ENCODE results near the gene FLT3. TPM values are rescaled to one million over a fixed set of nuclear protein-coding genes. Genes with fewer than 3 reads are reported as not detected.

Gene FLT3
- total and polyA plus RNA-seq, 2 of the 13 experiments (the other 11 are each of a cell fraction or from before 2014, with no cell fraction given), result not detected

GRCh38 chr13:28138756-28139470 lies 38.5 kb upstream of the FLT3 start (continued):
- TF ChIP-seq SP4 (CRISPR knock-in tag; IDR thresholded peaks at IDR 0.05) (no peak), TAF15 (IDR thresholded peaks at IDR 0.05; ENCODE audit: low read depth, low read length, poor library complexity, severe bottlenecking) (no peak), ZNF205 (CRISPR knock-in tag; IDR thresholded peaks at IDR 0.05) (no peak), GATAD1 (CRISPR knock-in tag; IDR thresholded peaks at IDR 0.05) (no peak), KMT2A (CRISPR knock-in tag; IDR thresholded peaks at IDR 0.05) (no peak), MIXL1 (CRISPR knock-in tag; IDR thresholded peaks at IDR 0.05) (no peak), CHD2 (IDR thresholded peaks at IDR 0.05; ENCODE audit: low read depth, low read length) (peak; percentile 64), KDM6A (CRISPR knock-in tag; IDR thresholded peaks at IDR 0.05; ENCODE audit: low read depth) (no peak), NFATC3 (CRISPR knock-in tag; IDR thresholded peaks at IDR 0.05) (no peak), ZNF547 (CRISPR knock-in tag; IDR thresholded peaks at IDR 0.05) (no peak; the same call in 1 of the 2 replicates), ZSCAN20 (CRISPR knock-in tag; IDR thresholded peaks at IDR 0.05; ENCODE audit: borderline replicate concordance) (no peak), CEBPB (IDR thresholded peaks at IDR 0.05; ENCODE audit: borderline replicate concordance, low read depth, low read length) (no peak), GTF2F1 (IDR thresholded peaks at IDR 0.05; ENCODE audit: low read length) (no peak), RFXAP (CRISPR knock-in tag; IDR thresholded peaks at IDR 0.05; ENCODE audit: borderline replicate concordance) (no peak), SRSF4 (IDR thresholded peaks at IDR 0.05; ENCODE audit: low read depth, low read length, poor library complexity, severe bottlenecking) (no peak), JUND (CRISPR knock-in tag; IDR thresholded peaks at IDR 0.05) (no peak), WIZ (CRISPR knock-in tag; IDR thresholded peaks at IDR 0.05) (no peak), EZH2 (conservative IDR thresholded peaks at IDR 0.05; ENCODE audit: low read depth, low read length) (no peak), ZNF740 (CRISPR knock-in tag; IDR thresholded peaks at IDR 0.05) (peak; percentile 90), SP1 (IDR thresholded peaks at IDR 0.05) (no peak), SP1 (CRISPR knock-in tag; IDR thresholded peaks at IDR 0.05) (no peak), ZBTB42 (CRISPR knock-in tag; IDR thresholded peaks at IDR 0.05) (no peak), ZNF326 (CRISPR knock-in tag; IDR thresholded peaks at IDR 0.05; ENCODE audit: borderline replicate concordance) (no peak), MEIS1 (CRISPR knock-in tag; IDR thresholded peaks at IDR 0.05; ENCODE audit: borderline replicate concordance) (no peak), ZNF33B (CRISPR knock-in tag; IDR thresholded peaks at IDR 0.05) (no peak), ZNF143 (CRISPR knock-in tag; IDR thresholded peaks at IDR 0.05) (peak; percentile 18; the same call in 1 of the 2 replicates), BORCS8-MEF2B (CRISPR knock-in tag; IDR thresholded peaks at IDR 0.05) (no peak), MTA1 (CRISPR knock-in tag; IDR thresholded peaks at IDR 0.05; ENCODE audit: borderline replicate concordance) (peak; percentile 32; the same call in 1 of the 2 replicates), SPEN (CRISPR knock-in tag; IDR thresholded peaks at IDR 0.05; ENCODE audit: low read depth) (peak; percentile 47; the same call in 1 of the 2 replicates), RAD51 (IDR thresholded peaks at IDR 0.05; ENCODE audit: borderline replicate concordance) (no peak)
- TF ChIP-seq, protein P1, sequence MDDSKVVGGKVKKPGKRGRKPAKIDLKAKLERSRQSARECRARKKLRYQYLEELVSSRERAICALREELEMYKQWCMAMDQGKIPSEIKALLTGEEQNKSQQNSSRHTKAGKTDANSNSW (CRISPR knock-in tag; IDR thresholded peaks at IDR 0.05; ENCODE audit: borderline replicate concordance), result no peak
- TF ChIP-seq, protein P2, sequence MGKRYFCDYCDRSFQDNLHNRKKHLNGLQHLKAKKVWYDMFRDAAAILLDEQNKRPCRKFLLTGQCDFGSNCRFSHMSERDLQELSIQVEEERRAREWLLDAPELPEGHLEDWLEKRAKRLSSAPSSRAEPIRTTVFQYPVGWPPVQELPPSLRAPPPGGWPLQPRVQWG (CRISPR knock-in tag; IDR thresholded peaks at IDR 0.05; ENCODE audit: borderline replicate concordance, low read depth), result no peak
- TF ChIP-seq, protein P3, sequence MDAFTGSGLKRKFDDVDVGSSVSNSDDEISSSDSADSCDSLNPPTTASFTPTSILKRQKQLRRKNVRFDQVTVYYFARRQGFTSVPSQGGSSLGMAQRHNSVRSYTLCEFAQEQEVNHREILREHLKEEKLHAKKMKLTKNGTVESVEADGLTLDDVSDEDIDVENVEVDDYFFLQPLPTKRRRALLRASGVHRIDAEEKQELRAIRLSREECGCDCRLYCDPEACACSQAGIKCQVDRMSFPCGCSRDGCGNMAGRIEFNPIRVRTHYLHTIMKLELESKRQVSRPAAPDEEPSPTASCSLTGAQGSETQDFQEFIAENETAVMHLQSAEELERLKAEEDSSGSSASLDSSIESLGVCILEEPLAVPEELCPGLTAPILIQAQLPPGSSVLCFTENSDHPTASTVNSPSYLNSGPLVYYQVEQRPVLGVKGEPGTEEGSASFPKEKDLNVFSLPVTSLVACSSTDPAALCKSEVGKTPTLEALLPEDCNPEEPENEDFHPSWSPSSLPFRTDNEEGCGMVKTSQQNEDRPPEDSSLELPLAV (CRISPR knock-in tag; conservative IDR thresholded peaks at IDR 0.05; ENCODE audit: low read depth), result no peak
